ENCODE data around the gene METTL13.

DNA sequence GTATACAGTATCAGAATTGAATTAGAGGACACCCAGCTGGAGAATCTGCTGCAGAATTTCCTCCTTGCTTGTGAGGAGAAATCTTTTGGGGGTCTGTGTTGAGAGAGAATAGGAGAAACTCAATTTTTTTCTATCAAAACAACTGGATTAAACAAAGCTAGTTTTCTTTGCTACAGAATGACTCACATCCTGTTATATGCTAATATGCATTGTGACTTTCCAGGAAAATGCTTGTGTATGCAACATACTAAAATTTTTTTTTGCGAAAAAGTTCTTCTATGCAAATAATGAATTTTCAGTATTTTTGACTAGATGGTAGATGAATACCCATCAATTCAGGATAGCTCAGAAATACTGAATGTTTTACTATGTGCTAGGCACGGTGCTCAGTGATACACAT lies 41.8 kb upstream of the METTL13 start:
- TF ChIP-seq, protein P1, sequence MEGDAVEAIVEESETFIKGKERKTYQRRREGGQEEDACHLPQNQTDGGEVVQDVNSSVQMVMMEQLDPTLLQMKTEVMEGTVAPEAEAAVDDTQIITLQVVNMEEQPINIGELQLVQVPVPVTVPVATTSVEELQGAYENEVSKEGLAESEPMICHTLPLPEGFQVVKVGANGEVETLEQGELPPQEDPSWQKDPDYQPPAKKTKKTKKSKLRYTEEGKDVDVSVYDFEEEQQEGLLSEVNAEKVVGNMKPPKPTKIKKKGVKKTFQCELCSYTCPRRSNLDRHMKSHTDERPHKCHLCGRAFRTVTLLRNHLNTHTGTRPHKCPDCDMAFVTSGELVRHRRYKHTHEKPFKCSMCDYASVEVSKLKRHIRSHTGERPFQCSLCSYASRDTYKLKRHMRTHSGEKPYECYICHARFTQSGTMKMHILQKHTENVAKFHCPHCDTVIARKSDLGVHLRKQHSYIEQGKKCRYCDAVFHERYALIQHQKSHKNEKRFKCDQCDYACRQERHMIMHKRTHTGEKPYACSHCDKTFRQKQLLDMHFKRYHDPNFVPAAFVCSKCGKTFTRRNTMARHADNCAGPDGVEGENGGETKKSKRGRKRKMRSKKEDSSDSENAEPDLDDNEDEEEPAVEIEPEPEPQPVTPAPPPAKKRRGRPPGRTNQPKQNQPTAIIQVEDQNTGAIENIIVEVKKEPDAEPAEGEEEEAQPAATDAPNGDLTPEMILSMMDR (optimal IDR thresholded peaks at IDR 0.05 in 1 of 3, IDR thresholded peaks at IDR 0.05 in 1 of 3, conservative IDR thresholded peaks at IDR 0.05 in 1 of 3; ENCODE audit: extremely low read depth in 1 of 3, insufficient read depth in 2 of 3, low read length in 3 of 3): no peak
- TF ChIP-seq EZH2 (IDR thresholded peaks at IDR 0.05; ENCODE audit: low read length): no peak
